GM19240 (cell line): ENCODE data around the gene TMA7.

Source experiments
- DNase-seq: peaks from one replicate; pipeline ENCODE4 v3.0.0; 2011; ENCODE audit warnings: low spot score; ENCODE audit not compliant: insufficient read length

Gene TMA7

DNA sequence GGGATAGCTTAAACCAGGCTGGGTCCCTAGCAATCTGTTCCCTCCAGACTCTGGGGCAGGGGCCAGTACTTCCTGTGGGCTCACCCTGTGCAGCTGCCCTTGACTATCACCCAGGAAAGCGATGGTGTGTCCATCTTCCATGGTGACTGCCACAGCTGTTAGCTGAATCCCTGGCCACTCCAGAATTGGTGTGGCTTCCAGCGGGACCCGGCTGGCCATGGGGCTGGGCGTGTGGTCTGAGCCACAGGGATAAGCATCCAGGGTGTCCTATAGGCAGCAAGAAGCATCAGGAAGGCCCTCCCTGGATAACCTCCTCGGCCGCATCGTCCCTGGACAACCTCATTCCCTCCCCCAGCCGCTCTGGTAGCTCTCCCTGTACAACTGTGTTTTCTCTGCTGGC lies 17.4 kb upstream of the TMA7 start:
- DNase-seq = no peak

DNA sequence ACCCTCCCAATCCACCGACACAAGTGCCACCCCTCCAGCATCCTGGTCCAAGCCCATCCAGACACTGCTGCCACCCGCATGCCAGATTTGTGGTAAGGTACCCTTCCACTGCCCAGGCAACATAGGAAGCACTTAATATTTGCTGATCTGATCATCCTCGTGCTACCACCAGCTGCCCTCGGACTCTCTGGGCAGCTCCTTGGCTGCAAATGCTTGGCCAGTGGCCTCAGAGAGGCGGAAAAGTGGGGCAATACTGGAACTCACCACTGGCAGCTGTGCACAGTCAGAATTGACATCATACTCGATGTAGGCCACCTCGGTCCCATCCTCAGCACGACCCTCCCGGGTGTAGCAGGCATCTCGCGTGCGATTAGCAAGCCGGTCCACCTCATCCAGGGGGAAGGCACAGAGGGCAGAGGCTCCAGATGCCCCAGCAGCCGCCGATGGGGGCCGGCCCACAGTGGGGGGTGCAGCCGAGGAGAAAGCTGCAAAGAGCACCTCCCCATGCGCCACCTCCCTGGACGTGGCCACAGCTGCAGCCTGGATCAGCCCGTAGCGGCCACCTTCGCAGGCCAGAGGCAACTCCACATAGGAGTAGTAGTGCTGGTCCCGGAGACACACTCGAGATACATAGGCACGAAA lies 16.7 kb upstream of the TMA7 start:
- no peak for DNase-seq

DNA sequence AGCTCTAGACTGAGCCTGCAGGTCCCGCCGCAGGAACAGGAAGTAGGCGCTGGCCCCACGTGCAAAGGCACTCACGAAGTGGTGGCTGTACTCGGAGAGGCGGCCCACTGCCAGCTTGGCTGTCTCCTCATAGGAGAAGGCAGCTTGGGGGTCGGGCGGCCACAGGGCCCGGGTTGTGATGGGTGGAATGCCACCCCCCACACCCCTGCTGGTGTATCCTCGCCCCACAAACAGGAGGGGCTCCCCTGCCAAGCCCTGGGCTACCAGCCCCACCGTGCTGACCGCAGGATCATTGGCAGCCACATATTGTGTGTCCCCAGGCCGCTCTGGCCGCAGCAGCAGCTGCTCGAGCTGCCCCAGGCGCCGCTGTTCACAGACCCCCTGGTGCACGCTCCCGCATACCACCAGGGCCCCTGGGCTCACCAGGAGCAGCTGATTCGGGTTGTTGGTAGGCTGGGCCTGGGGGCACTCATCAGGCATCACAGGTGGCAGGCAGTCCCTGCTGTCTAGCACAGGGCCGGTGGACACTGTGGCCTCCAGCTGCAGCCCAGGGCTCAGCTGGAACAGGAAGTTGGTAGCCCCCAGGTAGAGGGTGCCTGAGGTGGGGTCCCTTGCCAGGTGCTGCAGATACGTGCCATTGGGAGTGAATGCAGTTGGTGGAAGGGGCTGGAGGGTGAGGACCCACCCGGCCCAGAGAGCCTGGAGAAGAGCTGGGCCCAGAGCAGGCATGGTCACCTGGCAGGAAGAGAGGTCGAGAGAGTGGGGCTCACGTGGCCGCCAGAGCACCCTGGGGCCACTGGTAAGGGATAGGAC lies 16.0 kb upstream of the TMA7 start:
- no peak for DNase-seq

DNA sequence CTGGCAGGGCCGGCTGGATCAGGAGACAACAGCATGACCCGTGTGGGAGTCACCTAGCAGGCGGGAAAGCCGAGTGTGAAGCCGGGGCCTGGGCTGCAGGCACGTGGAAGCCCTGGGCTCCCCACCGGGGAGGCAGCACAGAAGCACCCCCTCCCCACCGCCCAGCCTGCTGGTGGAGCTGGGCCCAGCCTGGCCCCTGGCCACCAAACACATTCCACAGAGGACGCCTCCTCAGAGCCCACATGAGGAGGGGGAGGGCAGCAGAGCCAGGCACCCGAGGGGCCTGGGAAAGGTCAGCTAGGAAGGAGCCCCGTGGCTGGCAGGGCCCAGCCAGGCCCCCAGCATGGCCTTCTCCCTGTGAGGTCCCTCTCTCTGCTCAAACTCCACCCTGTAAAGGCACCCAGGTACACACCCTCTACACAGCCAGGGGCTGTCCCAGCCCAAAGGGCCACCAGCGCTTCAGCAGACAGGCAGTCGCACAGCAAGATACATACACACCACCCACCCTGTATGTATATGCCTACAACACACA lies 14.7 kb upstream of the TMA7 start:
- no peak for DNase-seq

DNA sequence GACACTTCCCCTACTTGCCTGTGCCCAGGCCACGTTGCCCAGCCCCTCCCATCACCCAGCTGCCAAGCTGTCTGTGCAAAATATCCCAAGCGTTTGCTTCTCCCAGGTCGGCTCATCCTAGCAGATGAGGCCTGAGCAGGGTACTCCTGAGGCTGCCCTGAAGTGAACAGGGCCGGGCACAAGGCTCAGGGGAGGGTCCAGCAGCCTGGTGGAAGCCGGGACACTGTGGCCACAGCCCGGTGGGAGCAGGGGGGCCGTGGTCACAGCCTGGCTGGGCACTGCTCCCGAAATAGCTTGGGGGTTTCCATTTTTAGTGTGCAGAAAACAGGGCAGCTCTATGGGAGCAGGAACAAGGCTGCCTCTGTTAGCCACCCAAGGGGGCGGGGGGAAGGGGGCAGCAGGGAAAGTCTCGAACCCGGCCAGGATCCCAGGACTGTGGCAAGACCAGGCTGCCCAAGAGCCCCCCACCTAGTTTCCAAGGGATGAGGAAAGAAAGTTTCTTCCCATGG lies 13.6 kb upstream of the TMA7 start:
- DNase-seq = no peak

DNA sequence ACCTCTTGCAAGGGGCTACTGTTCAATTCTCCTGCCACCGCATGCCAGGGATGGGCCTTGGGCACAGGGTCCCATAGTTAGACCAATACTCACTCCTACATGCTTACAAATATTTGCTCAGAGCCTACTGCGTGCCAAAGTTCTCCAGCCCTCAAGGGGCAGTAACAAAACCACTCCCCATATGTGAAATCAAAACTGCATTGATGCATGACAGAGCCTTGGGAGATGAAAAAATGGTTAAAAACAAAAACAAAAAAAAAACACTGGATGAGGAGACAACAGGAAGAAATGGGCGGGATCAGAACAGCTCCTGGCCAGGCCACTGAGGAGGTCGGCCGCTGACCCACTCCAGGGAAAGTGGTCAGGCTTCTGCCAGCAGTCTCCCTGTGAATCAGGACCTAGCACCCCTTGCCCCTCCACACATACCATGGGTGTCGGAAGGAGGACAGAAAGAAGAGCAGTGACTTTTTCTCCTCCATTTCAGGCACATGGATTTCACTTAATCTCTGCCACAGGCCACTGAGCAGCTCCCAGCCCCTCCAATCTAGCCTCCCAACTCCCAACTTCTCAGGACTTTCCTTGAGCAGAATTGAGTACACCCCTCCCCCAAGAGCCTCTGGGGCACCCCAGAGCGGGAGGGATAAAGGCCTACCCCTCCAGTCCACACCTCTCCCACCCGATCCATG lies 13.0 kb upstream of the TMA7 start:
- DNase-seq = no peak

DNA sequence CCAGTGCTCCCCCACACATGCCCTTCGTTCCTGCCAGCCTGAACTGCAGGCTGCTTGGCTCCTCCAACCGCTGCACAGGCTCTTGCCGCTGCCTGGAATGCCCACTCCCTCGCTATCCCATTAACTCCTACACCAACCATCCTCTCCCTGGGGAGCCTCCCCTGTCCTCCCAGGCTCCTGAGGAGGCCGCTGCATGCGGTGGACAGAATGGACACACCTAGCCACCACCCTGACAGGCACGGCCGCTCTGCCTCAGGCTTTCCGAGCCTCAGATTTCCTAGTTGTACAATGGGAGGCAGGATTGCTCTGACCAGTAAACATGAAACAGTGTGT lies 12.5 kb upstream of the TMA7 start:
- no peak for DNase-seq

DNA sequence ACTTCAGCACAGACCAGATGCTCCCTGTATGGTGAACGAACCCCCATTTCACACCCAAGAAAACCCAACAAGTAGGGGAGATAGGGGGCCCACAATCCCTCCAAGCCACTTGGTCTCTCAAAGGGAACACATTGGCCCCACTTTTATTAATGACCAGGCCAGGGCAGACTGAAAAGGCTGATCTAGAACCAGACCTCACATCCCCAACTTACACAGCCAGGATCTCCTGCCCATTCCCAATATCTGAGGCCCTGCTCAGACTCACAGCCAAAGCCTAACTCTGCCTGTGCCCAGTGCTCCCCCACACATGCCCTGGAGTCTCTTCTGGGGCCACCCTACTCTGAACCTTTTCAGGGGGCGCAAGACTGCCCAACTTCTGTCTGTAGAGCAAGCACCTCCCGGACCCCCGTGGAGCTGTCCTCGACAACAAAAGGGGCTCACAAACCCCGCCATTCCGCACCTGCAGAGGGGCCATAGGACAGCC lies 11.9 kb upstream of the TMA7 start:
- DNase-seq = no peak

DNA sequence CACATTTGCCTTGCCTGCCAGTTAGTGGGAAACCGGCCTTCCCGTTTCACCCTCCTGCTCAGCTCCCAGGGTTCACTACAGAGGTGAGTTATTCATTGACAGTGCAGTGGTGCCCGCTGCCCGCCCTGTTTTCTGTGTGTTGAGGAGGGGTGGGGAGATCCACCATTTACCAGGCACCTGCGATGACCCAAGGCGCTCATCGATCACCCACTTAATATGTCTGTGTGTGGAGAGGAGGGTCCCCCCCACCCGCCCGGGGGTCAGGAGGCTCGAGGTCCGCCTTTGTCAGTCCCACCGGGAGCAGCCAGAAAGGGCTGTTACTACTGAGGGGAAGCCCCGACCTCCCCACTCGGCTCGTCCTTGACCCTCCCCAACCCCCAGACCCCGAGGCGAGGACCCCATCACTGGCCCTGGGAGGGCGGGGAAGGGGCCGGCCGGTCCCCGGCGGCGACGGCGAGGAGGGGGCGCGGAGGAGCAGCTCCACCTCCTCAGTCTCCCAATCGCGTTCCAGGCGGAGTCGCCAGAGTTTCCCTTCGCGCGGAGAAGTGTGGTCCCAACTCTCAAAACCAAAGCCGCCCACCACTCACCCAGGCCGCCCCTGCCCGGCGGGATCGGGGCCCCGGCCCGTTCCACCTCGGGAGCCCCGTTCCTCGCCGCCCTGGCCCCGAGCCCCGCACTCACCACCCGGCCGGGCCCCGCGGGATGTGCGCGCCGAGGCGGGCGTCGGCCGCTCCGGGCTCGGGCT lies 11.3 kb upstream of the TMA7 start:
- no peak for DNase-seq

DNA sequence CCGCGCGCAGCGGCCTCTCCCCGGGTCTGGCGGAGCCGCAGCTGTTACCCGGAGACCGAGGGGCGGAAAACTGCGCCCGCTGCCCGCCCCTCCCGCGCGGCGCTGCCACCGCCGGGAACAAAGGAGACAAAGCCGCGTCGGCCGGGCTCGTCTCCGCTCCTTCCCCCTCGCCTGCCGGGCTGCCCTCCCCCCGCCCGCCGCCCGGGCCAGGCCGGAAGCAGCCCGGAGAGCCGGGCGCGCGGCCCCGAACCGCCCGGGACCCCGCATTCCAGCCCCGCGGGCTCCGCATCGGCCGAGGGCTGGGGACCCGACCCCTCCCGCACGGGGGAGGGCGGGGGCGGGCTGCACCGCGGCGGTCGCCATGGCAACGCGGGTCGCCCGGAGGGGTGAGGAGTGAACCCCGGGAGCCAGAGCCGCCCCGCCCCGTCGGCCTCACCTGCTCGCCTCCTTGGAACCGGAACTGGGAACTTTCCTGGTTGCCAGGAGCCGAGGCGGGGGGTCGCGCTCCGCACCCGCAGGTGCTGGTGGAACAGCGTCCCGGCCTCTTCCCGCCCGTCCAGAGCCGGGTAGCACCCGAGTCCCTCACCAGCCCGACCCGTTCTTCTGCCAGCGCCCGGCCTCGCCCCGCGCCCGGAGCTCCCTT lies 10.6 kb upstream of the TMA7 start:
- DNase-seq = peak; percentile 51

DNA sequence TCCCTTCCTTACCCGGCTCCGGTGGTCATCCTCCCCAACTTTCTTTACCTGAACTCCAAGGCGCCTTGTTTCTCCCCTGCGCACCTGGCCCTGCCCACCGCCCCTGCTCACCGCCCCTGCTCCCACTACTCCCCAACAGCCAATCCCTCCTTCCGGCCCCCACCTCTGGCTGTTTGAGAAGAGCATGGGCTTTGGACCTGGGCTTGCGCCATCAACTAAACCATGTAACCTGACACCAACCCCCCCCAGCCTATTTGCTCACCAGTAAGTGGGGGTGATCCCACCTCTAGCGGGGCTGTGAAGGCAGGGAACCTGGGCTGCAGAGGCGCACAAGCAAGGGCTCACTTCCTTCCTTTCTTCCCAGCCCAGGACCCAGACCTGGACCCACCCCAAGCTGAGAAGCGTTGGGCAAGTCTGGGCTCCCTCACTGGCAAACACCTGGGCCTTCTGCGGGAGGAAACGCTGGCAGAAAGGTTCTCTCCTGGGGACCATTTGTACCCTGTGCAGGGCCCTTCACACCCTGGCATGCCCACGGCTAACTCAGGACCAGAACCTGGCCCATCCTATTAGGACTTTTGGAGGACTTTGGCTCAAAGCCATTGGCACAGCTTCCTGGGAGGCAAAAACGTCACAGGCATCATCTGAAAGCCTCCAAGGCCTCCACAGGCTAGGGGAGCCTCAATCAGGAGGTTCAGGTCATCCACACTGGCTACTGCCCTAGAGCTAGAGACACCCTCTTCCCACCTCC lies 9.9 kb upstream of the TMA7 start, which contains the start of gene PLXNB1:
Gene PLXNB1, minus strand, starts transcription at position 127 of the 748 bp plus-strand sequence. CDS start 5,475 bp downstream, outside the sequence.
- no peak for DNase-seq

DNA sequence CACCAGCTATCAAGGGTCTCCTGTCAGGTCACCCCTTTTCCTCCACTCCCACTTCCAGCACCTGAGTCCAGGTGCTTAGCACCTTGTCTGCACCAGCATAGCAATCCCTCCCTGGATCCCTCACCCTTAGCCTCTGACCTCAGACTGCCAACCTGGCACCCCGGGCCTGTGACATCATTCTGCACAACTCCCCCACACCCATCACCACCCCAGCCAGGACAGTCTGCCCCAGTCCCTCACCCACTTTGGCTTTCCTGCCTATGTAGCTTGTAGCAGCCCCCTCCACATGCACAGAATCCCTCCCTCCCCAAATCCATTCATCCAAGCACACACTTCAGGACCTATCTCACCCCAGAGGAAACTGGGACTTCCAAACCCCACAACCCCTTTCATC lies 9.4 kb upstream of the TMA7 start:
- DNase-seq = no peak

DNA sequence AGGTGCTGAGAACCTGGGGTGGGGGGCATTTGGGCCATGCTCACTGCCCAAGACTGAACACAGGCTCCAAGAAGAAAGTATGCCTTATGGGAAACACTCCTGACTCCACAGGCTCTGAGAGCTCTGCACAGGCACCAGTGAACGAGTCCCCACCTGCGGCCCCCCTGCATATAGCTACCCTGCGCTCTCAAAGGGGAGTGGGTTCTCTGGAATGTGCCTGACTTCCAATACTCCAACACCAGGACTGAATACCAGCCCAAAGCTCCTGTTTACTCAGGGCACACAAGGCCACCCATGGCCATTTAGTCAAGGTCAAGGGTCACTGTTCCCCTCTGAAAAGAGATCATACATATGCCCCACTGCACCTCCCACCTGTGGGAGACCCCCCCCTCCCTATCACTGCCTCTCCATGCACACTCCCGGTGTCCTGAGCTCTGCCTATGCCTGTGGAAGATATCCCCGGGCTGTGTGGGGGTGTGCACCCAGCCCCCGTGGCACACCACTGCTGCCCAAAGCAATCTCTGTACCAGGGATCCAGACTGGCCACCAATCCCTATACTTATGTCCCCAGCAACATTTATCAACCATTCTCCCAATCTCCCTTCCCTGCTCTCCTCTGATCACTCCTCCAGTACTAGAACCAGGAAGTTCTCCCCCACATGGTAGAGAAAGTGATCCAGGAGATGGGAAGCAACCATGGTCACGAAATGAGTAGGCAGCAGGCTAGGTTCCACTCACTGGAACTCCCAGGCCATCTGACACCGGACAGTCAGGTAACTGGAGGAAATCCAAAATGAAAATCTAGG lies 8.6 kb upstream of the TMA7 start:
- no peak for DNase-seq

DNA sequence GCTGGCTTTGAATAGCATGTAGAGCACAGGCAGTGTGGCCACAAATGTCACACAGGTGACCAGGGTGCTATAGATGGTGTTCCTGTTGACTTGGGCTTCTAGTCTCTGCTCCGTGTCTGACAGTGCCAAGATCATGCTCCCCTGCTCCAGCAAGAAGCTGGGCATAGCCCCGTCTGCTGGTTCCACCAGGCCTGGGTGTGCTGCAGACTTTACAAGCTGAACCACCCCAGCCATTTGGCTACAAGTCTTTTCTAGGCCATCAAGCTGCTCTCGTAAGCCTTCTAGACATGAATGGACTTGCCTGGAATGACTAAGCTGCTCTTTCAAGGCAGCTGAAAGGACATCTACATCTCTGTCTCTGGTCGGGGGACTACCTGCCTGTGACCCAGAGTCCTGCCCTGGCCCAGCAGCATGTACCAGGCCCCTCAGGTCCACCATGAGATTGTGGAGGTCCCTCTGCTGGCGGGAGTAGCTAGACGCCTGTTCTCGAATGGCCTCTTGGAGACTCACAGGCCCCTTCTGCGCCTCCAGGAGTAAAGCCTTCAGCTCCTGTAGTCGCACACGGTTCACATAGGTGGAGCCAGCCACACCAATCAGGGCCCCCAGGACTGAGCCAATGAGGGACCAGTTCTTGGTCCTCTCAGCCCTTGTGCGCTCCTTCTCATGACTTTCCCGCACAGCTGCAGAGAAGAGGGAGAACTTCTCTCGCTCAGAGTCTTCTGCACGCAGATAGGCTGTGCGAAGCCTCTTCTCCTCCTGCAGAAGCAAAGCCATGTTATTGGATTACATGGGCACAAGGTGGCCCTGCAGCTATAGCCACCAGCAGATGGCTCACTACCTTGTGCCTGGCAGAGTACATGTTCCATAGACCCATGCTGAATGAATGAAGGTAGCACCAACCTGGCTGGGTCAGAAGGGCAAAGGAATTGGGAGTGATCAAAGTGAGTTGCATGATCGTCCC lies 7.4 kb upstream of the TMA7 start:
- no peak for DNase-seq

DNA sequence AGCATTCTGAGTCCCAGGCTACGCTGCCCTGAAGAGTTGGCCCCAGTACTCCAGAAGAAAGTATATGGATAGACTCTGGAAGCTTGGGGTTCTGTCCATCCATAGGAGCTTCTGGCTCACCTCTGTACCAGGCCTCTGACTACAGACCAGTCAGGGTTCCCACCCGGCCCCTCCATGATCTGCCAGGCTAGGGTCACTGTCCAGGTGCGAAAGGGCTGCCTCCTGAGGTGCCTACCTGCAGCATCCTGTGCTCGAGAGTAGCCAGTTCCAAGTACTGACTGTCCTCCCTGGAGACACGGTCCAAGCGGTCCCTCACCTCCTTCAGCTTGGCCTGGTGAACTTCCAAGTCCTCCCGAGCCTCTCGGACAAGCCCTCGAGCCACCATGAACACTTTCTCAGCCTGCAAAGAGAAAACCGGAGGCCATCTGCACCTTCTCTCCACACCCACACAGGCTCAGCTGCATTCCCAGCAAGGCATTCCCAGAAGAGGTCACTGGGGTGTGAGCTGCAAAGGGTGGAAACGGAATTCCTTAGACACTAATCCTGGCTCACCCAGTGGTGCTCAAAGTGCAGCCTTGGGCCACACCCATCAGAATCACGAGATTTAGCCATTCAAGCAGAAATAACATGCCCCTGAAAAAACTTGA lies 6.5 kb upstream of the TMA7 start:
- DNase-seq = no peak

DNA sequence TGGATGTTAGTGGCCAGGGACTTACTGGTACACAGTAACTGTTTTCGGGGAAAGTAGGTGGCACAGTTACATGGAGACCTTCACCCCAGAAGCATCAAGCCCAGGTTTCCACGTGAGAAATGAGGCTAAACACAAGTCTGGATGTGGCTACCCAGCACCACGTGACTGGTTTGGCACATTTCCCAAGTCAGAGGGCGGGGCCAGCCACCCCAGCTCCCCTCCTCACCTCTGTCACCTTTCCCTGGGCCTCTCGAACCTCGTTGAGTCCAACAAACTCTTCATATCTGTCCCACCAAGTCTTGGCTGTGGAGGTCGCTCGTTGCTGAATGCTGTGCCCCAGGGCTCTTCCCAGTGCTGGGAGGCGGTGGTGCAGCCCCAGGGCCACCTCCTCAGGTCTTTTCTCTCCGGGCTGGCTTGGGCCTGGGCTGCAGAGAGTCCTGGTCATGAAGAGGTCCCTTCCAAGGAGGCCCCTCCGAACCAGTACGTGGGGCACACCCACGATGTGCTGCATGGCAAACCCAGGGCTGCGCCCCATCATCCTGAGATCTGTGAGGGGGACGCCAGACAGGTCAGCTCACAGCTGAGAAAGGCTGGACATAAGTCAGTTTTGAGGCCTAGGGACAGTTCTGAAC lies 5.3 kb upstream of the TMA7 start:
- DNase-seq = no peak

DNA sequence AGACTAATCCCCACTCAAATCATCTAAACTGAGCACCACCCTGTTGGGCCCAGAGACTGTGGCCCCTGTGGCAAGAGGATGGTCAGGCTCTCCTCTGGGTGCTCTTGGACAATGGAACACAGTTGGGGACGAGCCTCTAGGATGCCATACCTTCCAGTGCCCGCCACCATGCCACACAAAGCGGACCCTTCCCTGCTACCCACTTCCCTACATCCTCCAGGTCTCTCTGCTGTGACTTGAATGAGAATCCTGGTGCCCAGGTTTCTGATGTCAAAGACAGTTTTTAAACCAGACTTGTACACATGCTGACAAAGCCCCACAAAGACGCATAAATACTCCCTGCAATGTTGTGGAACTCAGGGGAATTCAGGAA lies 4.8 kb upstream of the TMA7 start:
- no peak for DNase-seq
